ENCODE data around the gene PREX1.

PREX1 gene

GRCh38 chr20:48689388-48689787, 138.4 kb downstream of the PREX1 start:
- no peak for TF ChIP-seq ZNF70 (CRISPR knock-in tag; IDR thresholded peaks at IDR 0.05)
- TF ChIP-seq POU6F1 (CRISPR knock-in tag; IDR thresholded peaks at IDR 0.05; ENCODE audit: borderline replicate concordance, low read depth) = no peak
- no peak for ATAC-seq

GRCh38 chr20:48688579-48688978, 139.2 kb downstream of the PREX1 start:
- no peak for ATAC-seq
- no peak for TF ChIP-seq GLIS3 (CRISPR knock-in tag; IDR thresholded peaks at IDR 0.05)
- no peak for TF ChIP-seq TCF4 (CRISPR knock-in tag; IDR thresholded peaks at IDR 0.05; ENCODE audit: borderline replicate concordance)
- TF ChIP-seq ZNF8 (CRISPR knock-in tag; IDR thresholded peaks at IDR 0.05) = no peak
- no peak for TF ChIP-seq CSDC2 (CRISPR knock-in tag; IDR thresholded peaks at IDR 0.05)
- no peak for TF ChIP-seq CSRNP3 (CRISPR knock-in tag; IDR thresholded peaks at IDR 0.05)
- TF ChIP-seq ZNF70 (CRISPR knock-in tag; IDR thresholded peaks at IDR 0.05) = no peak
- no peak for TF ChIP-seq RARB (CRISPR knock-in tag; IDR thresholded peaks at IDR 0.05)
- TF ChIP-seq BACH2 (CRISPR knock-in tag; IDR thresholded peaks at IDR 0.05; ENCODE audit: borderline replicate concordance) = no peak
- TF ChIP-seq ISL1 (CRISPR knock-in tag; IDR thresholded peaks at IDR 0.05) = no peak
- no peak for TF ChIP-seq PPARA (CRISPR knock-in tag; IDR thresholded peaks at IDR 0.05; ENCODE audit: borderline replicate concordance)
- no peak for TF ChIP-seq OSR1 (CRISPR knock-in tag; IDR thresholded peaks at IDR 0.05)
- no peak for TF ChIP-seq ZNF565 (CRISPR knock-in tag; conservative IDR thresholded peaks at IDR 0.05; ENCODE audit: low read depth)
- TF ChIP-seq ZFP3 (CRISPR knock-in tag; IDR thresholded peaks at IDR 0.05) = no peak
- TF ChIP-seq ZFP30 (CRISPR knock-in tag; IDR thresholded peaks at IDR 0.05) = no peak
- TF ChIP-seq TSHZ2 (CRISPR knock-in tag; IDR thresholded peaks at IDR 0.05) = no peak
- no peak for TF ChIP-seq SNAI2 (CRISPR knock-in tag; IDR thresholded peaks at IDR 0.05)
- no peak for TF ChIP-seq CREB5 (CRISPR knock-in tag; IDR thresholded peaks at IDR 0.05; ENCODE audit: low read depth)
- no peak for TF ChIP-seq ZC3H10 (CRISPR knock-in tag; IDR thresholded peaks at IDR 0.05)

- no peak for ATAC-seq
Observed at GRCh38 chr20:48687117-48687800, 140.5 kb downstream of the PREX1 start.

More at GRCh38 chr20:48687117-48687800, 140.5 kb downstream of the PREX1 start:
- no peak for TF ChIP-seq GLIS3 (CRISPR knock-in tag; IDR thresholded peaks at IDR 0.05)
- TF ChIP-seq ZNF8 (CRISPR knock-in tag; IDR thresholded peaks at IDR 0.05) = no peak
- no peak for TF ChIP-seq ISL1 (CRISPR knock-in tag; IDR thresholded peaks at IDR 0.05)
- TF ChIP-seq CREB5 (CRISPR knock-in tag; IDR thresholded peaks at IDR 0.05; ENCODE audit: low read depth) = no peak
- no peak for TF ChIP-seq POU6F1 (CRISPR knock-in tag; IDR thresholded peaks at IDR 0.05; ENCODE audit: borderline replicate concordance, low read depth)
- TF ChIP-seq ZNF70 (CRISPR knock-in tag; IDR thresholded peaks at IDR 0.05) = no peak
- TF ChIP-seq PPARA (CRISPR knock-in tag; IDR thresholded peaks at IDR 0.05; ENCODE audit: borderline replicate concordance) = no peak
- no peak for TF ChIP-seq ZFP30 (CRISPR knock-in tag; IDR thresholded peaks at IDR 0.05)
- TF ChIP-seq TOX (CRISPR knock-in tag; IDR thresholded peaks at IDR 0.05; ENCODE audit: borderline replicate concordance) = no peak
- no peak for TF ChIP-seq CSDC2 (CRISPR knock-in tag; IDR thresholded peaks at IDR 0.05)
